ENCODE results near the gene KCNB1.

The KCNB1 gene

DNA sequence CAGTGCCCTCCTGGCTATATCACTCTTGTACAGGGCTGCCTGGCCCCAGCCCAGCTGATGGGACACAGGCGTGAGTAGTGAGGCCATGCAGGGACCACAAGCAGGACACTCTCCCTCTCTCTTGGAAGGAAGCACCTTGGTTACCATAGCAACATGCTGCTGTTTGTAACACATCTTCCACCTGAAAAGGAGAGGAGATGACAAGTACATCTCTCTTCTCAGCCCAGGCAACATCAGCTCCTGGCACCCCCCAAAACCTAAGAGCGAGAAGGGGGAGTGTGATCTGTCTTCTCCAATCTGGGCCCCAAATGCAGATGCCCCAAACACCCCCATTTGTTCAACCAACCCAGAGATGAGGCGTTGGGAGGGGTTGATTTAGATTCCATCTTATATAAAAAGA, 49.9 kb downstream of the KCNB1 start:
- peak; percentile 8 for DNase-seq

DNA sequence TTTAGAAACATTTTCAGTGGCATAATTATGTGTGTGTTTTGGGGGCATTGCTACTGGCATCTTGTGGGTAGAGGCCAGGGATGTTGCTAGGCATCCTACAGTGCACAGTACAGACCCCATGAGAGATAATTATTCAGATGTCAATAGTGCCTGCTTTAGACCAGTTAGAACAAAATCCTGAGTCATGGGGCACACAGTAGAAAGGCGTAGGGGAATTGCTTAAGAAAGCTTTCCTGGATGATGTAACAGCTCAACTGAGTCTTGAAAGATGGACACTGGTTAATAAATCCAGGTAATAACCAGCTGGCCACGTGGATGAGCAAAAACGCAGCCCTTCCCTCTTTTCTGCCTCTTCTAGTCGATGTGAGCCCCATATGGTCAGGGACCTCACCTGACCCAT, 51.1 kb downstream of the KCNB1 start:
- no peak for DNase-seq

DNA sequence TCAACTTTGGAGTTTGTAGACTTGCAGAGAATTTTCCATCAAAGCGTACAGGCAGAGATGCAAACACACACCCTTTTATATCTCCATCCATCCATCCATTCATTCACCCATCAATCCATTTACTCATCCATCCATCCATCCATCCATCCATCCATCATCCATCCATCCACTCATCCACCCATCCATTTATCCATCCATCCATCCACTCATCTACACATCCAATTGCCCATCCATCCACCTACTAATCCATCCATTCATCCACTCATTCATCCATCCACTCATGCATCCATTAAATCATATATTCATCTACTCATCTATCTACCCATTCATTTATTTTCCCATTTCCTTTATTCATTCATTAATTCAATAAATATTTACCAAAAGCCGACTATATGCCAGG, 52.1 kb downstream of the KCNB1 start:
- DNase-seq: no peak

- no peak for DNase-seq
Observed at GRCh38 chr20:49427751-49428518, 54.5 kb downstream of the KCNB1 start.

- no peak for DNase-seq
Observed at GRCh38 chr20:49426873-49427272, 55.6 kb downstream of the KCNB1 start.

DNA sequence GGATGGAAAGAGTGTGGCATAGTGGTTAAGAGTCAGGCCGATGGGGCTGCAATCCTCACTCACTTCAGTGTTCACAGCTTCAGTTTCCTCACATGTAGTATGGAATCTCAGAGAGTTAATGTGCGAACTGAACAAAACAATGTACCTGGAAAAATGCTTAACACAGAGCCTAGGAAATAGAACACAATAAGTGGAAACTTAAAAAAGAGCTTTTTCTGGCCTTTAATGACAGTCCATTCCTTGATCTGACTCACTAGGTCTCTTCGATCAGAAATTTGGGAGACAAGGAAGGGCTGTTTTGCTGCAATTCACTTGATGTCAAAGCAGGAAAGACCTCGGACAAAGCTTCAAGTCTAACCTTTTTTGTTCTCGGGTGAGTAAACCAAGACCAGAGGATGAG, 56.1 kb downstream of the KCNB1 start:
- DNase-seq: no peak

DNA sequence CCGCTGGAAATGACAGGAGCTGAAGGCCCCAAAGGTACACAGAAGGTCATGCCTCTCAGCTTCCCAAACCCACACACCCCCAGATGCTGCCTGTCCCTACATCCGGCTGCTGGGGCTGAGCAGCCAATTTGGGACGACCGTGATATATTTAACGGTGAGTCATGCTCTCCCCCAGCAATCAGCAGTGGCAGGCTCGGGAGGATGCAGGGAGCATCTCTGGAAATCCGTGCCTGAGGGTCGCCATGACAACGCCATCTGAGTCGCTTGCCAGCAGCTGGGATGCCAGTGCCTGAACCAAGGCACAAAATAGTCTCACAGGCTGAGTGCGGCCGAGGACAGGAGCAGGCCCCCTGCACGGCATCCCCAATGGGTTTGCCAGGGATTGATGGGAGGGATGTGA, 57.9 kb downstream of the KCNB1 start:
- peak; percentile 41 for DNase-seq

- DNase-seq: no peak
Observed at GRCh38 chr20:49422161-49422560, 60.3 kb downstream of the KCNB1 start.

- DNase-seq: no peak
Observed at GRCh38 chr20:49420811-49421295, 61.6 kb downstream of the KCNB1 start.

- no peak for DNase-seq
Observed at GRCh38 chr20:49420292-49420691, 62.2 kb downstream of the KCNB1 start.

- DNase-seq: no peak
Observed at GRCh38 chr20:49419785-49420184, 62.7 kb downstream of the KCNB1 start.

- DNase-seq: no peak
Observed at GRCh38 chr20:49418809-49419208, 63.7 kb downstream of the KCNB1 start.

- no peak for DNase-seq
Observed at GRCh38 chr20:49417843-49418555, 64.5 kb downstream of the KCNB1 start.

DNA sequence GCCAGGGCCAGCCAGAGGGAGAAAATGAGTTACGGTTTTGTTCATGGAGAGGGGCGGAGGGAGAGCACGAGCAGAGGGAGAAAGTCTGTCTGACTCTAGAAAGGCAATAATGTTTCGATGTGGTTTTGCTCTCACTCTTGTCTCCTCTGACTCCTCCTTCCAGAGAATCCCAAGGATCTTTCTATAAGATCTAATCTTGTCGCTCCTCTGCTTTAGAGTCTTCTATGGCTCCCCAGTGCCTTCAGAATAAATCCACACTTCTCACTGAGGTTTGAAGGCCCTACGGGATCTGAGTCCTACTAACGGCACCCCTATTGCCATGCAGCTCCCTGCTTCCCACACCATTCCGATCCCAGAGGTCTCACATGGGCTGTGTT, 66.8 kb downstream of the KCNB1 start:
- no peak for DNase-seq

DNA sequence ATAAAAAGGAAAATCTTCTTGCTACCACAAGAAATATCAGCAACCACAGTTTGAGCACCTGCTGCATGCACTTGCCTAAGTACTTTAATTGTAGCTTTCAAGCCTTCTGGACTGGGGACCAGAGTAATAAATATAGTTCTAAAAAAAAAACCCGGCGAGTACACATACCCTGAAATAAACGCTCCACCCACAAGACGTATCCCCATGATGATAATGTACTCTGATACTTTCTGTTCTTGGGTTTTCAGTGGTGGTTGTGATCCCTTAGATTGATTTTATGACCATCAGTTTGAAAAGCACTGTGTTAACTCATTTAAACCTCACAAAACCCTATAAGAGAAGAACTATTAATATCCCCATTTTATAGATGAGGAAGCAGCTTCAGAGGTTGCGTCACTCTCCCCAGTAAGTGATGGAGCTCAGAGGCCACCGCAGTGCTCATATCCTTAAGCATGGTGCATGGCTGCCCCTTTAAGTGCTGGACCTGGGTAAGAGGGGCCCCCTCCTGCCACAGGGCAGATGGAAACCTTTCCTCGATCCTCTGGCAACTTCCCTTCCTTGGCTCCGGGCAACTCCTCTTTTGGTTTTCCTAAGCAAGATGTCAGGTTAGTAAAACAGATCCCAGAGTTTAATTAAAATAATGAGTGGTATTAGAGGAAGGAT, 67.3 kb downstream of the KCNB1 start:
- DNase-seq: no peak

DNA sequence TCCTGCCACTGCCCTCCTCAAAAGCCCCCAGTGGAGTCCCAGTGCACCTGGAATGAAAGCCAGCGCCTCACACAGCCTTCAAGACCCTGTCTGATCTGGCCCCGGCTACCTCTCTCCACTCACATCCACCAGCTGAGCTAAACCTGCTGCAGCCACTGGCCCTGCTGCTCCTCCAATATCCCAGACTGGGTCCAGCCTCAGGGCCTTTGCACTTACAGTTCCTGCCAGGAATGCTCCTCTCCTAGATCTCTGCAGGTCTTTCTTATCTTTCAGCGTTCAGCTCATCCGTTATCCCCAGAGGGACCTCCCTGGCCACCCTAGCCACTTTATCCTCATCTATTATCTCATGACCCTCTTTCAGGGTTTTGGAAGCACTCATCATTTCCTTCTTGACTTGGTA, 68.8 kb downstream of the KCNB1 start:
- no peak for DNase-seq

DNA sequence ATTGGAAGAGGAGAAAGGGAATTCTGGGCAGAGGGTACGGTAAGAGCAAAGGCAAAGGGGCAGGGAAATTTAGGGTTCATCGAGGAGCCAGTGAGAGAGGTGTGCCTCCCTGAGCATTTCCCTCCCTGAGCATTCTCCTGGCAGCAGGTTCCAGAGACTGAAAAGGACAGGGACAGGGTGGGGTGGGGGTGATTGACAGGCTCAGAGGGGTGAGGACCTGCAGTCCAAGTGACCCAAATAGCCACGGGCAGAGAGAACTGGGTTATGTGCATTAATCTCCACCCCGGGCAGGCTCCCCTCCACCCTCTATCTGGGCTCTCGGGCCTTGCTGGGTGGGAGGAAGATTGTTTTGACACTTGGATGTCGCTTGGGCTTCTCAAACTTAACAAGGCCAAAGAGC, 69.5 kb downstream of the KCNB1 start:
- DNase-seq: no peak

GRCh38 chr20:49412254-49412653, 70.2 kb downstream of the KCNB1 start:
- no peak for DNase-seq

- no peak for DNase-seq
Observed at GRCh38 chr20:49411221-49411925, 71.1 kb downstream of the KCNB1 start.

GRCh38 chr20:49409975-49410621, 72.4 kb downstream of the KCNB1 start:
- peak; percentile 34 for DNase-seq

GRCh38 chr20:49409302-49409974, 73.0 kb downstream of the KCNB1 start:
- no peak for DNase-seq

GRCh38 chr20:49408509-49409104, 73.9 kb downstream of the KCNB1 start:
- no peak for DNase-seq
